Endothelial cell of umbilical vein (primary cell): Measurements from ENCODE around the gene SHROOM4. TPM values are rescaled to one million over a fixed set of nuclear protein-coding genes. Genes with fewer than 3 reads are reported as not detected.

Experiments used
- BruUV-seq: library from RNA; stranded (reverse); fragments of 400-500 nt; replicated peaks from 2 replicates; lab custom pipeline; 2021; lab: Mats Ljungman, UMichigan
- CTCF ChIA-PET: fragments of 300-600, 350-600 bp; sonication (Branson Sonifier 250); formaldehyde crosslinking; loops from one replicate; lab custom pipeline; 2021; ENCODE audit warnings: antibody characterized with exemption, inconsistent platforms; lab: Charles Lee
- POLR2A ChIA-PET: fragments of 300-600, 350-600 bp; sonication (Branson Sonifier 250); formaldehyde crosslinking; loops from one replicate; lab custom pipeline; 2021; ENCODE audit warnings: antibody characterized with exemption, inconsistent platforms; lab: Charles Lee
- DNase-seq: peaks from one replicate; pipeline ENCODE4 v3.0.0-alpha.2; 2011; ENCODE audit warnings: low read depth, low spot score
- FAIRE-seq: peaks from 2 replicates; lab custom pipeline; 2011; peaks lifted over from hg19 to GRCh38; lab: Jason Lieb, UNC
- H2AFZ ChIP-seq: 2 replicates; pipeline ENCODE4 v1.6.0; 2012; ENCODE audit warnings: low read depth, low read length, control low read depth, inconsistent platforms
- H3K27ac ChIP-seq: 2 replicates; pipeline ENCODE4 v1.5.1; 2011; ENCODE audit warnings: low read depth, mild to moderate bottlenecking, control low read depth, low read length, moderate library complexity; ENCODE audit not compliant: insufficient read depth
- H3K27me3 ChIP-seq, 2 experiments: 2 replicates each; pipeline versions ENCODE4 v1.6.0 to v1.6.1; 2011; ENCODE audit warnings: low read length in 2 of 2, mixed read lengths in 1 of 2; ENCODE audit not compliant: control insufficient read depth in 2 of 2, insufficient read depth in 2 of 2
- H3K36me3 ChIP-seq, 2 experiments: 2 replicates in 1 of 2; 3 replicates in 1 of 2; pipeline ENCODE4 v1.5.1; 2011; ENCODE audit warnings: low read length in 2 of 2, mild to moderate bottlenecking in 1 of 2, moderate library complexity in 1 of 2; ENCODE audit not compliant: control insufficient read depth in 2 of 2, insufficient read depth in 2 of 2; ENCODE audit errors: extremely low read depth in 1 of 2
- H3K4me1 ChIP-seq: 3 replicates; pipeline ENCODE4 v1.5.1; 2011; ENCODE audit warnings: mild to moderate bottlenecking, low read length; ENCODE audit not compliant: control insufficient read depth, insufficient read depth; ENCODE audit errors: extremely low read depth
- H3K4me2 ChIP-seq: 2 replicates; pipeline ENCODE4 v1.6.1; 2011; ENCODE audit warnings: low read length, control low read depth, mixed read lengths; ENCODE audit not compliant: insufficient read depth
- H3K4me3 ChIP-seq, 3 experiments: fragments of 200-600 bp in 1 of 3; sonication (generic), shearing (Covaris generic) in 1 of 3; replicated peaks in 1 of 3; 2 replicates each; pipeline ENCODE4 v1.5.1; 2011 to 2016; ENCODE audit warnings: control low read depth in 3 of 3, low read length in 3 of 3, mild to moderate bottlenecking in 2 of 3, inconsistent platforms in 1 of 3, low read depth in 1 of 3, moderate library complexity in 1 of 3; ENCODE audit not compliant: insufficient read depth in 1 of 3
- H3K79me2 ChIP-seq: 2 replicates; pipeline ENCODE4 v1.6.0; 2012; ENCODE audit warnings: low read length, inconsistent platforms; ENCODE audit not compliant: control insufficient read depth, insufficient read depth
- H3K9ac ChIP-seq: replicated peaks from 2 replicates; pipeline ENCODE3; 2011; ENCODE audit warnings: low read length, control low read depth; ENCODE audit not compliant: insufficient read depth; ENCODE audit errors: extremely low read depth
- H3K9me1 ChIP-seq: replicated peaks from 3 replicates; pipeline ENCODE4 v1.6.0; 2011; ENCODE audit warnings: mild to moderate bottlenecking, low read length; ENCODE audit not compliant: control insufficient read depth, insufficient read depth; ENCODE audit errors: extremely low read depth
- H3K9me3 ChIP-seq: replicated peaks from 2 replicates; pipeline ENCODE4 v1.5.1; 2012; ENCODE audit warnings: low read length, inconsistent platforms; ENCODE audit not compliant: control insufficient read depth, insufficient read depth
- H4K20me1 ChIP-seq: replicated peaks from 2 replicates; pipeline ENCODE3; 2011; ENCODE audit warnings: mild to moderate bottlenecking, low read length; ENCODE audit not compliant: control insufficient read depth, insufficient read depth; ENCODE audit errors: extremely low read depth
- FOS ChIP-seq: IDR thresholded peaks from 2 replicates; pipeline ENCODE4 v1.6.1; 2011; ENCODE audit warnings: mild to moderate bottlenecking, low read length, moderate library complexity, borderline replicate concordance; ENCODE audit not compliant: insufficient read depth
- GATA2 ChIP-seq: IDR thresholded peaks from 2 replicates; pipeline ENCODE4 v1.7.0; 2011; ENCODE audit warnings: low read depth, mild to moderate bottlenecking, moderate library complexity, mixed read lengths, low read length; ENCODE audit not compliant: insufficient read length, insufficient read depth
- JUN ChIP-seq: IDR thresholded peaks from 2 replicates; pipeline ENCODE4 v1.6.1; 2011; ENCODE audit warnings: borderline replicate concordance, low read depth; ENCODE audit not compliant: insufficient read length, insufficient read depth
- MYC ChIP-seq: IDR thresholded peaks from one replicate; pipeline ENCODE4 v1.6.1; 2011; ENCODE audit warnings: mild to moderate bottlenecking, low read depth, low read length
- dilution Hi-C: fragments of 300-500 bp; cut with MboI; formaldehyde crosslinking; loops from one replicate; pipeline ENCODE4 v1.15.0; 2019; ENCODE audit warnings: low sequenced_read_pairs; ENCODE audit not compliant: extremely low pct_ligation_motif_present
- intact Hi-C: fragments of 100-400 bp; cut with micrococcal nuclease; formaldehyde crosslinking; loops from one replicate; pipeline ENCODE4 v1.10.0; 2022
- polyA plus RNA-seq, 4 experiments: library from polyadenylated mRNA; depleted of rRNA in 3 of 4; stranded (reverse) in 3 of 4; unstranded in 1 of 4; fragments of >200 nt; gene quantifications; 2 replicates each; pipeline versions ENCODE4 v1.2.1 to v1.2.3, GENCODE V29; 2011 to 2012; ENCODE audit warnings: missing spikeins in 1 of 4
- total RNA-seq: library from RNA; stranded (reverse); gene quantifications from 2 replicates; pipeline ENCODE4 v1.2.3, GENCODE V29; 2021
- TF ChIP-seq, protein P1 (sequence below), 2 donors: IDR thresholded peaks; 1 replicate in 1 of 2; 2 replicates in 1 of 2; pipeline ENCODE4 v1.5.1; 2011; ENCODE audit warnings: low read length in 2 of 2, mild to moderate bottlenecking in 2 of 2, moderate library complexity in 2 of 2, control low read depth in 1 of 2, inconsistent platforms in 1 of 2, low read depth in 1 of 2; ENCODE audit not compliant: insufficient read depth in 1 of 2; ENCODE audit errors: extremely low read depth in 1 of 2
- TF ChIP-seq, protein P2 (sequence below): IDR thresholded peaks from 2 replicates; pipeline ENCODE4 v1.6.1; 2011; ENCODE audit not compliant: insufficient read depth, insufficient read length

Gene SHROOM4
- total and polyA plus RNA-seq, 2 donors (not counting 3 experiments of a cell fraction or from before 2014, with no cell fraction given), result 29.7 to 57.5 TPM

DNA sequence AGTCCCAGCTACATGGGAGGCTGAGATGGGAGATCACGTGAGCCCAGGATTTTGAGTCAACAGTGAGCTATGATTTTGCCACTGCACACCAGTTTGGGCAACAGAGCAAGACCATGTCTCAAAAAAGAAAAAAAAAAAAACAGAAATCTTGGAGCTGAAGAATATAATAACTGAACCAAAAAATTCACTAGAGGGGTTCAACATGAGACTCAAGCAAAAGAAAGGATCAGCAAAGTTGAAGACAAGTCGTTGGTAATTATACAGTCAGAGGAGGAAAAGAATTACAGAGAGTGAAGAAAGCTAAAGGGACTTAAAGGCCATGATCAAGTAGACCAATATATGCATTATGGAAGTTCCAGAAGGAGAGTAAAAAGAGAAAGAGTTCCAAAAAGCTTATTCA, 26.9 kb downstream of the SHROOM4 start:
- ChIA-PET CTCF (no interaction called here), POLR2A (no interaction called here)
- Histone ChIP-seq H3K27me3 (no peaks in the 10 kb centered on the region), H3K4me3 (no peak overlapping the region), H3K9ac (no peak overlapping the region), H2AFZ (no peak overlapping the region), H3K27ac (no peak overlapping the region), H3K79me2 (no peaks in the 10 kb centered on the region), H3K9me1 (no peaks in the 10 kb centered on the region), H3K4me1 (no peaks in the 10 kb centered on the region), H3K4me2 (no peak overlapping the region), H3K36me3 (no peaks in the 10 kb centered on the region), H3K9me3 (no peaks in the 10 kb centered on the region), H4K20me1 (no peaks in the 10 kb centered on the region)
- intact Hi-C loops (no loop called here), dilution Hi-C loops (no loop called here)
- FAIRE-seq, result no peak
- BruUV-seq, result no TSS peak
- no peak for DNase-seq
- TF ChIP-seq, protein P1, sequence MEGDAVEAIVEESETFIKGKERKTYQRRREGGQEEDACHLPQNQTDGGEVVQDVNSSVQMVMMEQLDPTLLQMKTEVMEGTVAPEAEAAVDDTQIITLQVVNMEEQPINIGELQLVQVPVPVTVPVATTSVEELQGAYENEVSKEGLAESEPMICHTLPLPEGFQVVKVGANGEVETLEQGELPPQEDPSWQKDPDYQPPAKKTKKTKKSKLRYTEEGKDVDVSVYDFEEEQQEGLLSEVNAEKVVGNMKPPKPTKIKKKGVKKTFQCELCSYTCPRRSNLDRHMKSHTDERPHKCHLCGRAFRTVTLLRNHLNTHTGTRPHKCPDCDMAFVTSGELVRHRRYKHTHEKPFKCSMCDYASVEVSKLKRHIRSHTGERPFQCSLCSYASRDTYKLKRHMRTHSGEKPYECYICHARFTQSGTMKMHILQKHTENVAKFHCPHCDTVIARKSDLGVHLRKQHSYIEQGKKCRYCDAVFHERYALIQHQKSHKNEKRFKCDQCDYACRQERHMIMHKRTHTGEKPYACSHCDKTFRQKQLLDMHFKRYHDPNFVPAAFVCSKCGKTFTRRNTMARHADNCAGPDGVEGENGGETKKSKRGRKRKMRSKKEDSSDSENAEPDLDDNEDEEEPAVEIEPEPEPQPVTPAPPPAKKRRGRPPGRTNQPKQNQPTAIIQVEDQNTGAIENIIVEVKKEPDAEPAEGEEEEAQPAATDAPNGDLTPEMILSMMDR (IDR thresholded peaks at IDR 0.05; ENCODE audit: extremely low read depth in 1 of 2, insufficient read depth in 1 of 2, low read depth in 1 of 2, low read length in 2 of 2), result no peak
- TF ChIP-seq JUN (no peak), MYC (no peak)

DNA sequence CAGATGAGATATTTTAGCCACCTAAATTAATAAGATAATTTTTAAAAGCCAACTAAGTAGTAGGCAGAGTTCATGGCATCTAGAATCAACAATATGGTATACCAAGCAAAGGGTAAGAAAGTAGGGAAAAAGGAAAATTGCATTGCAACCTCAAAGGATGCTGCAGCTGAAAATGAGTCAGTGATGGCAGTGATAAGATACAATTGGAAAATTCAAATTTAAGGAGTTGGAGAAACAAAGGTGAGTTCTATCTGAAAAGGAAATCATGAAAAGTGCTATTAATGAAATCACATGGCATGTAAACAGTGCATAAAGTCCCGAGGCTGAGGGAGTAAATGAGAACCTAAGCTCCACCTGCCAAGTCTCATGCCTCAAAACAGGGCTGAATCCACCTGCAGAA, 33.9 kb downstream of the SHROOM4 start:
- FAIRE-seq (no peak), DNase-seq (peak; percentile 3)
- POLR2A ChIA-PET, result no interaction called here
- peak; percentile 14 for TF ChIP-seq FOS
- TF ChIP-seq GATA2, result peak; percentile 65
- TF ChIP-seq, protein P2, sequence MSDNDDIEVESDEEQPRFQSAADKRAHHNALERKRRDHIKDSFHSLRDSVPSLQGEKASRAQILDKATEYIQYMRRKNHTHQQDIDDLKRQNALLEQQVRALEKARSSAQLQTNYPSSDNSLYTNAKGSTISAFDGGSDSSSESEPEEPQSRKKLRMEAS, result no peak
- Histone ChIP-seq H3K9me1 (no peaks in the 10 kb centered on the region), H3K27ac (no peak overlapping the region), H3K4me2 (no peak overlapping the region), H4K20me1 (no peaks in the 10 kb centered on the region), H3K9ac (no peak overlapping the region), H3K4me1 (peaks cover 13% of the 10 kb centered on the region), H3K79me2 (no peaks in the 10 kb centered on the region), H3K9me3 (no peaks in the 10 kb centered on the region), H3K36me3 (no peaks in the 10 kb centered on the region), H3K4me3 (no peak overlapping the region), H3K27me3 (no peaks in the 10 kb centered on the region), H2AFZ (no peak overlapping the region)
- no TSS peak for BruUV-seq
- intact Hi-C loops (no loop called here), dilution Hi-C loops (no loop called here)
- CTCF ChIA-PET, result interaction anchor here (1.1 kb wide), 2 partner anchors 33 to 34 kb away, joined by 3 read pairs; partner anchors contain the start of gene SHROOM4
